H9 (cell line): ENCODE data around the gene CALN1. TPM values are rescaled to one million over a fixed set of nuclear protein-coding genes. Genes with fewer than 3 reads are reported as not detected.

ENCODE experiments used
- DNase-seq: peaks from one replicate; pipeline ENCODE4 v3.0.0-alpha.2; 2017
- H2AFZ ChIP-seq: one replicate; pipeline ENCODE4 v1.6.1; 2013; ENCODE audit warnings: mild to moderate bottlenecking, low read length, control low read depth, moderate library complexity
- H2AK5ac ChIP-seq: 2 replicates; pipeline ENCODE4 v1.6.1; 2013; ENCODE audit warnings: low read length, control low read depth, mixed read lengths; ENCODE audit not compliant: insufficient read length
- H2BK120ac ChIP-seq: one replicate; pipeline ENCODE4 v1.6.1; 2013; ENCODE audit warnings: low read depth, mild to moderate bottlenecking, low read length, control low read depth, inconsistent platforms; ENCODE audit not compliant: poor library complexity, severe bottlenecking
- H2BK12ac ChIP-seq: 2 replicates; pipeline ENCODE4 v1.6.1; 2013; ENCODE audit warnings: low read length, control low read depth, mixed read lengths, low read depth; ENCODE audit not compliant: insufficient read length
- H2BK15ac ChIP-seq: 2 replicates; pipeline ENCODE4 v1.6.1; 2013; ENCODE audit warnings: low read depth, low read length, control low read depth
- H2BK20ac ChIP-seq: one replicate; pipeline ENCODE4 v1.6.1; 2013; ENCODE audit warnings: low read depth, mild to moderate bottlenecking, low read length, control low read depth, inconsistent platforms; ENCODE audit not compliant: poor library complexity, severe bottlenecking
- H2BK5ac ChIP-seq: 2 replicates; pipeline ENCODE4 v1.6.1; 2013; ENCODE audit warnings: low read length, control low read depth, mixed read lengths; ENCODE audit not compliant: insufficient read length
- H3K14ac ChIP-seq: 2 replicates; pipeline ENCODE4 v1.6.1; 2013; ENCODE audit warnings: low read length, control low read depth; ENCODE audit not compliant: insufficient read depth
- H3K18ac ChIP-seq: 2 replicates; pipeline ENCODE4 v1.6.1; 2013; ENCODE audit warnings: low read depth, mild to moderate bottlenecking, mixed read lengths, low read length, control low read depth; ENCODE audit not compliant: insufficient read length
- H3K23ac ChIP-seq: 2 replicates; pipeline ENCODE4 v1.6.1; 2013; ENCODE audit warnings: low read length, control low read depth, mixed read lengths, low read depth; ENCODE audit not compliant: insufficient read length
- H3K23me2 ChIP-seq: 2 replicates; pipeline ENCODE4 v1.6.1; 2013; ENCODE audit warnings: low read depth, mild to moderate bottlenecking, mixed read lengths, low read length, control low read depth; ENCODE audit not compliant: insufficient read length, poor library complexity, severe bottlenecking
- H3K27ac ChIP-seq: 2 replicates; pipeline ENCODE4 v1.5.1; 2013; ENCODE audit warnings: low read length, control low read depth, mixed read lengths, low read depth; ENCODE audit not compliant: insufficient read length
- H3K27me3 ChIP-seq: 2 replicates; pipeline ENCODE4 v1.6.1; 2013; ENCODE audit warnings: low read length, control low read depth, inconsistent platforms; ENCODE audit not compliant: insufficient read depth
- H3K4ac ChIP-seq: 2 replicates; pipeline ENCODE4 v1.6.1; 2013; ENCODE audit warnings: low read depth, mild to moderate bottlenecking, control low read depth, inconsistent platforms, low read length, moderate library complexity
- H3K4me1 ChIP-seq: 2 replicates; pipeline ENCODE4 v1.6.1; 2013; ENCODE audit warnings: low read length, control low read depth, inconsistent platforms; ENCODE audit not compliant: insufficient read depth
- H3K4me2 ChIP-seq: 2 replicates; pipeline ENCODE4 v1.6.1; 2013; ENCODE audit warnings: low read length, control low read depth, mixed read lengths; ENCODE audit not compliant: insufficient read length, insufficient read depth
- H3K56ac ChIP-seq: 2 replicates; pipeline ENCODE4 v1.6.1; 2013; ENCODE audit warnings: low read depth, mild to moderate bottlenecking, mixed read lengths, low read length, control low read depth; ENCODE audit not compliant: insufficient read length
- H3K79me1 ChIP-seq: 2 replicates; pipeline ENCODE4 v1.6.1; 2013; ENCODE audit warnings: low read depth, mild to moderate bottlenecking, moderate library complexity, low read length, control low read depth, inconsistent platforms; ENCODE audit not compliant: insufficient read depth, poor library complexity, severe bottlenecking
- H3K79me2 ChIP-seq: 2 replicates; pipeline ENCODE4 v1.6.1; 2013; ENCODE audit warnings: low read length, control low read depth, inconsistent platforms; ENCODE audit not compliant: insufficient read depth
- H3K9ac ChIP-seq: 2 replicates; pipeline ENCODE4 v1.6.1; 2013; ENCODE audit warnings: low read length, control low read depth, mixed read lengths; ENCODE audit not compliant: insufficient read length; ENCODE audit errors: extremely low read depth
- H3K9me3 ChIP-seq: one replicate; pipeline ENCODE4 v1.6.1; 2013; ENCODE audit warnings: low read depth, low read length, inconsistent platforms; ENCODE audit not compliant: control insufficient read depth
- H3T11ph ChIP-seq: one replicate; pipeline ENCODE4 v1.6.1; 2013; ENCODE audit warnings: mild to moderate bottlenecking, low read length, control low read depth, inconsistent platforms
- H4K20me1 ChIP-seq: one replicate; pipeline ENCODE4 v1.6.1; 2013; ENCODE audit not compliant: control insufficient read depth, insufficient read length, insufficient read depth
- H4K5ac ChIP-seq: 2 replicates; pipeline ENCODE4 v1.6.1; 2013; ENCODE audit warnings: low read depth, mild to moderate bottlenecking, mixed read lengths, low read length, control low read depth; ENCODE audit not compliant: insufficient read length
- H4K8ac ChIP-seq: replicated peaks from 2 replicates; pipeline ENCODE4 v1.6.1; 2013; ENCODE audit warnings: low read length, control low read depth, mixed read lengths, low read depth; ENCODE audit not compliant: insufficient read length
- H4K91ac ChIP-seq: 2 replicates; pipeline ENCODE4 v1.6.1; 2013; ENCODE audit warnings: low read depth, mild to moderate bottlenecking, moderate library complexity, mixed read lengths, low read length, control low read depth; ENCODE audit not compliant: insufficient read length
- H3K27ac Mint-ChIP-seq, 3 experiments: 2 replicates in 2 of 3; 3 replicates in 1 of 3; pipeline ENCODE4 v1.8.0; 2020 to 2021; ENCODE audit warnings: mixed read lengths in 3 of 3, mild to moderate bottlenecking in 1 of 3, moderate library complexity in 1 of 3
- H3K27me3 Mint-ChIP-seq: 2 replicates; pipeline ENCODE4 v1.8.0; 2021; ENCODE audit warnings: low read depth, mild to moderate bottlenecking, moderate library complexity, mixed read lengths
- H3K36me3 Mint-ChIP-seq, 3 experiments: 2 replicates in 2 of 3; 3 replicates in 1 of 3; pipeline ENCODE4 v1.8.0; 2020 to 2021; ENCODE audit warnings: low read depth in 3 of 3, mixed read lengths in 3 of 3; ENCODE audit not compliant: insufficient read depth in 1 of 3
- H3K4me1 Mint-ChIP-seq, 2 experiments: 2 replicates each; pipeline ENCODE4 v1.8.0; 2020; ENCODE audit warnings: mixed read lengths in 2 of 2
- H3K4me3 Mint-ChIP-seq, 2 experiments: 2 replicates in 1 of 2; 3 replicates in 1 of 2; pipeline ENCODE4 v1.8.0; 2020 to 2021; ENCODE audit warnings: mild to moderate bottlenecking in 2 of 2, mixed read lengths in 2 of 2, moderate library complexity in 1 of 2
- H3K9me3 Mint-ChIP-seq, 2 experiments: 2 replicates in 1 of 2; 3 replicates in 1 of 2; pipeline ENCODE4 v1.8.0; 2020; ENCODE audit warnings: mild to moderate bottlenecking in 2 of 2, mixed read lengths in 2 of 2, moderate library complexity in 1 of 2
- CTCF ChIP-seq: fragments of 200-600 bp; sonication (generic); conservative IDR thresholded peaks from 3 replicates; pipeline ENCODE4 v1.8.0; 2021; ENCODE audit warnings: antibody characterized with exemption, mild to moderate bottlenecking
- WGBS: extraction: QIAGEN DNeasy Blood & Tissue Kit; methylation state at CpG from one replicate; pipeline ENCODE4 v1.1.7; 2013; ENCODE audit warnings: missing lambda C conversion rate, low lambda C conversion rate, mixed read lengths; ENCODE audit not compliant: insufficient read length; ENCODE audit errors: extremely low coverage; 5-methylcytosine and 5-hydroxymethylcytosine counted together
- total RNA-seq: library from RNA; stranded (reverse); gene quantifications from 2 replicates; pipeline ENCODE4 v1.2.1, GENCODE V29; 2021

The CALN1 gene
- total RNA-seq, 1 experiment from 2014 or later = 2.8 TPM

DNA sequence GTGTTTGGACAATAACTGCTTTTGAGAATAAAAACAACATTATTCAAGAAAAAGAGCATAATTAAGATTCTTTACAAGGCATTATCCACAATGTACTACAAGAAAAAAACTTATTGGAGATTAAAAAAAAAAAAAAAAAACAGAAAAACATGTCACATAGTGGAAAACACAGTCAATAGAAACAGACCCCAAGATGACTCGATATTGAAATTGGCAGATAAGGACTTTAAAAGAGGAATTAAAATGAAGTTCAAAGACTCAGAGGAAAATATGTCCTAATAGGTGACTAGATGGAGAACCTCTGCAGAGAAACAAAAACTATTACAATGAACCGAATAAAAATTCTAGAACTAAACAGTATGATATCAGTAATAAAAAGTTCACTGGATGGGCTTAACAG lies 248.9 kb downstream of the CALN1 start:
- Histone ChIP-seq H2AFZ (no peak overlapping the region), H3K9me3 (no peaks in the 10 kb centered on the region), H3K4ac (no peak overlapping the region), H4K8ac (no peak overlapping the region), H2BK20ac (no peak overlapping the region), H2BK15ac (no peak overlapping the region), H3K23ac (no peak overlapping the region), H3K4me2 (no peak overlapping the region), H4K91ac (no peak overlapping the region), H3K79me2 (no peaks in the 10 kb centered on the region), H3K18ac (no peak overlapping the region), H2AK5ac (no peak overlapping the region), H2BK12ac (no peak overlapping the region), H3K4me1 (no peaks in the 10 kb centered on the region), H3K79me1 (no peaks in the 10 kb centered on the region), H3K14ac (no peak overlapping the region), H4K20me1 (no peaks in the 10 kb centered on the region), H3K23me2 (no peaks in the 10 kb centered on the region), H4K5ac (no peak overlapping the region), H3T11ph (no peak overlapping the region), H2BK120ac (no peak overlapping the region), H3K9ac (no peak overlapping the region), H3K27ac (no peak overlapping the region), H3K27me3 (no peaks in the 10 kb centered on the region), H3K56ac (no peak overlapping the region), H2BK5ac (no peak overlapping the region)
- Mint-ChIP-seq H3K9me3 (peaks cover 21 to 22% of the 10 kb centered on the region in 2 experiments), H3K4me3 (no peak overlapping the region), H3K4me1 (no peaks in the 10 kb centered on the region), H3K27me3 (no peaks in the 10 kb centered on the region), H3K36me3 (peaks cover 12 to 19% (median 13%) of the 10 kb centered on the region in 3 experiments), H3K27ac (no peak overlapping the region)
- no CpG with 5 or more reads among the region's 2 CpGs for WGBS
- no peak for TF ChIP-seq CTCF
- no peak for DNase-seq
